HepG2 (cell line): Measurements from ENCODE around the gene RSKR. TPM values are rescaled to one million over a fixed set of nuclear protein-coding genes. Genes with fewer than 3 reads are reported as not detected.

Source experiments
- ATAC-seq: fragments of 200-7000 bp; cut with Tn5 transposase; 3 replicates; pipeline ENCODE4 v1.9.1; 2020; ENCODE audit warnings: mild to moderate bottlenecking, moderate library complexity
- BruUV-seq: library from RNA; stranded (reverse); fragments of 400-500 nt; replicated peaks from 2 replicates; lab custom pipeline; 2021; lab: Mats Ljungman, UMichigan
- CTCF ChIA-PET: fragments of 300-600 bp; formaldehyde crosslinking; extraction: SDS; loops from one replicate; lab custom pipeline; 2021; ENCODE audit warnings: low total read pairs, inconsistent platforms, low intra/inter-chr PET ratio; lab: Yijun Ruan, JAX
- POLR2A ChIA-PET: fragments of 350-600 bp; sonication (Branson Sonifier 250); formaldehyde crosslinking; loops from one replicate; lab custom pipeline; 2020; ENCODE audit warnings: antibody characterized with exemption, inconsistent platforms; lab: Yijun Ruan, JAX
- DNase-seq: peaks from one replicate; pipeline ENCODE4 v3.0.0-alpha.2; 2015; ENCODE audit warnings: low spot score
- FAIRE-seq: peaks from 3 replicates; lab custom pipeline; 2011; peaks lifted over from hg19 to GRCh38; lab: Jason Lieb, UNC
- H2AFZ ChIP-seq: one replicate; pipeline ENCODE4 v1.6.1; 2011; ENCODE audit warnings: low read length, inconsistent platforms
- H3K27ac ChIP-seq: fragments of 300-600 bp; 3 replicates; pipeline ENCODE4 v1.8.0; 2011; ENCODE audit warnings: mixed run types, mild to moderate bottlenecking, mixed read lengths, low read length, inconsistent platforms; ENCODE audit not compliant: insufficient read depth; ENCODE audit errors: extremely low read length
- H3K27me3 ChIP-seq, 2 experiments: fragments of 200-600 bp in 1 of 2; 2 replicates in 1 of 2; 3 replicates in 1 of 2; pipeline versions ENCODE4 v1.6.0 to v1.8.0; 2011; ENCODE audit warnings: low read length in 2 of 2, mild to moderate bottlenecking in 2 of 2, moderate library complexity in 2 of 2, inconsistent platforms in 1 of 2; ENCODE audit not compliant: insufficient read depth in 2 of 2, control insufficient read depth in 1 of 2
- H3K36me3 ChIP-seq, 2 experiments: fragments of 200-600 bp in 1 of 2; replicated peaks in 1 of 2; 2 replicates in 1 of 2; 3 replicates in 1 of 2; pipeline versions ENCODE4 v1.5.1 to v1.8.0; 2011; ENCODE audit warnings: low read length in 2 of 2, inconsistent platforms in 1 of 2; ENCODE audit not compliant: insufficient read depth in 2 of 2, control insufficient read depth in 1 of 2
- H3K4me1 ChIP-seq: 2 replicates; pipeline ENCODE4 v1.5.1; 2012; ENCODE audit warnings: low read length, inconsistent platforms; ENCODE audit not compliant: insufficient read depth
- H3K4me2 ChIP-seq: 2 replicates; pipeline ENCODE4 v1.6.0; 2011; ENCODE audit warnings: low read depth, low read length, inconsistent platforms
- H3K4me3 ChIP-seq, 3 experiments: fragments of 200-600 bp in 1 of 3; sonication (generic), shearing (Covaris generic) in 1 of 3; replicated peaks in 1 of 3; 2 replicates each; pipeline ENCODE4 v1.5.1; 2011 to 2016; ENCODE audit warnings: low read length in 3 of 3, inconsistent platforms in 2 of 3, low read depth in 2 of 3, mild to moderate bottlenecking in 2 of 3, control low read depth in 1 of 3, mixed read lengths in 1 of 3; ENCODE audit not compliant: insufficient read depth in 1 of 3
- H3K79me2 ChIP-seq: one replicate; pipeline ENCODE4 v1.6.1; 2011; ENCODE audit warnings: low read length, inconsistent platforms; ENCODE audit not compliant: insufficient read depth
- H3K9ac ChIP-seq: 2 replicates; pipeline ENCODE4 v1.6.0; 2011; ENCODE audit warnings: mild to moderate bottlenecking, low read depth, low read length, inconsistent platforms; ENCODE audit not compliant: insufficient read depth
- H3K9me3 ChIP-seq: 2 replicates; pipeline ENCODE4 v1.5.1; 2012; ENCODE audit warnings: mild to moderate bottlenecking, low read length
- H4K20me1 ChIP-seq: 2 replicates; pipeline ENCODE4 v1.6.0; 2011; ENCODE audit warnings: inconsistent platforms, mild to moderate bottlenecking, low read length, moderate library complexity; ENCODE audit not compliant: insufficient read depth
- EP300 ChIP-seq, 3 experiments: sonication (generic) in 1 of 3; formaldehyde crosslinking in 1 of 3; IDR thresholded peaks; 2 replicates each; pipeline versions ENCODE4 v1.5.1 to v1.6.1; 2011 to 2020; ENCODE audit warnings: low read depth in 2 of 3, low read length in 2 of 3, borderline replicate concordance in 1 of 3, improper control_type of control experiment in 1 of 3, mild to moderate bottlenecking in 1 of 3, missing genetic modification reagents in 1 of 3, moderate library complexity in 1 of 3
- IKZF1 ChIP-seq: fragments of 450-650 bp; IDR thresholded peaks from 2 replicates; pipeline ENCODE4 v1.7.1; 2016
- PRPF4 ChIP-seq: fragments of 200-400 bp; formaldehyde crosslinking; IDR thresholded peaks from 2 replicates; pipeline ENCODE4 v1.6.1; 2016; ENCODE audit warnings: low read length, low read depth; ENCODE audit not compliant: poor library complexity, severe bottlenecking
- SMAD1 ChIP-seq: sonication (generic); formaldehyde crosslinking; IDR thresholded peaks from 2 replicates; pipeline ENCODE4 v1.4.0; 2020; ENCODE audit warnings: missing genetic modification reagents, low read depth, mild to moderate bottlenecking, borderline replicate concordance
- SOX13 ChIP-seq, 3 experiments: fragments of 450-650 bp in 1 of 3; sonication (generic) in 1 of 3; formaldehyde crosslinking in 1 of 3; IDR thresholded peaks in 2 of 3; conservative IDR thresholded peaks in 1 of 3; 2 replicates each; pipeline versions ENCODE4 v1.5.0 to v1.6.1; 2016 to 2020; ENCODE audit warnings: antibody characterized with exemption in 1 of 3, mild to moderate bottlenecking in 1 of 3, missing compliant biosample characterization in 1 of 3, missing genetic modification reagents in 1 of 3, moderate library complexity in 1 of 3
- TERF1 ChIP-seq: sonication (generic); formaldehyde crosslinking; IDR thresholded peaks from 2 replicates; pipeline ENCODE4 v1.8.0; 2022; ENCODE audit warnings: mild to moderate bottlenecking, missing genetic modification reagents, moderate library complexity
- ZFYVE20 ChIP-seq: sonication (generic); formaldehyde crosslinking; IDR thresholded peaks from 2 replicates; pipeline ENCODE4 v1.8.0; 2023; ENCODE audit warnings: low read depth, mild to moderate bottlenecking, moderate library complexity, missing genetic modification reagents, borderline replicate concordance
- ZNF567 ChIP-seq: sonication (generic); formaldehyde crosslinking; IDR thresholded peaks from 2 replicates; pipeline ENCODE4 v1.8.1; 2023; ENCODE audit warnings: mild to moderate bottlenecking, missing genetic modification reagents, borderline replicate concordance
- ZNF652 ChIP-seq: IDR thresholded peaks from 2 replicates; pipeline ENCODE4 v1.6.1; 2016; ENCODE audit warnings: low read depth, borderline replicate concordance
- WGBS: methylation state at CpG from one replicate; pipeline ENCODE4 v1.1.6; 2017; ENCODE audit warnings: low lambda C conversion rate; 5-methylcytosine and 5-hydroxymethylcytosine counted together
- in situ Hi-C: cut with HindIII; loops from 2 replicates; pipeline ENCODE4 v1.10.0; 2017; ENCODE audit warnings: low pct_unique_long_range_greater_than_20kb; ENCODE audit not compliant: extremely low pct_ligation_motif_present
- intact Hi-C: fragments of 100-400 bp; cut with micrococcal nuclease; formaldehyde crosslinking; loops from one replicate; pipeline ENCODE4 v1.10.0; 2022; ENCODE audit not compliant: unreplicated experiment
- polyA plus RNA-seq, 8 experiments: library from polyadenylated mRNA; depleted of rRNA in 3 of 8; stranded (reverse) in 7 of 8; unstranded in 1 of 8; fragments of >200 nt; fragmentation: Illumina TruSeq in 4 of 8; extraction: Trizol in 4 of 8; gene quantifications; 2 replicates each; pipeline versions ENCODE4 v1.2.1 to v1.2.3, GENCODE V29; 2011 to 2016; ENCODE audit warnings: low read depth in 4 of 8, missing spikeins in 1 of 8, mixed read lengths in 1 of 8; ENCODE audit not compliant: insufficient read depth in 1 of 8
- total RNA-seq, 5 experiments: library from RNA; depleted of rRNA; stranded (reverse); fragments of >200 nt; fragmentation: Illumina TruSeq; extraction: Trizol; gene quantifications; 2 replicates each; pipeline ENCODE4 v1.2.3, GENCODE V29; 2016; ENCODE audit warnings: low read depth in 1 of 5
- TF ChIP-seq, protein P1 (sequence below): sonication (generic); formaldehyde crosslinking; IDR thresholded peaks from 2 replicates; pipeline ENCODE4 v1.4.0; 2020; ENCODE audit warnings: missing genetic modification reagents
- TF ChIP-seq, protein P2 (sequence below): sonication (generic); formaldehyde crosslinking; IDR thresholded peaks from 2 replicates; pipeline ENCODE4 v1.4.0; 2020; ENCODE audit warnings: missing genetic modification reagents, mild to moderate bottlenecking, borderline replicate concordance
- TF ChIP-seq, protein P3 (sequence below): sonication (generic); formaldehyde crosslinking; IDR thresholded peaks from 2 replicates; pipeline ENCODE4 v1.9.0; 2022; ENCODE audit warnings: missing genetic modification reagents, mild to moderate bottlenecking, borderline replicate concordance

RSKR gene
- total and polyA plus RNA-seq, 2 of the 13 experiments (the other 11 are each of a cell fraction or from before 2014, with no cell fraction given), result 5.0 to 10.4 TPM

- TF ChIP-seq, protein P1, sequence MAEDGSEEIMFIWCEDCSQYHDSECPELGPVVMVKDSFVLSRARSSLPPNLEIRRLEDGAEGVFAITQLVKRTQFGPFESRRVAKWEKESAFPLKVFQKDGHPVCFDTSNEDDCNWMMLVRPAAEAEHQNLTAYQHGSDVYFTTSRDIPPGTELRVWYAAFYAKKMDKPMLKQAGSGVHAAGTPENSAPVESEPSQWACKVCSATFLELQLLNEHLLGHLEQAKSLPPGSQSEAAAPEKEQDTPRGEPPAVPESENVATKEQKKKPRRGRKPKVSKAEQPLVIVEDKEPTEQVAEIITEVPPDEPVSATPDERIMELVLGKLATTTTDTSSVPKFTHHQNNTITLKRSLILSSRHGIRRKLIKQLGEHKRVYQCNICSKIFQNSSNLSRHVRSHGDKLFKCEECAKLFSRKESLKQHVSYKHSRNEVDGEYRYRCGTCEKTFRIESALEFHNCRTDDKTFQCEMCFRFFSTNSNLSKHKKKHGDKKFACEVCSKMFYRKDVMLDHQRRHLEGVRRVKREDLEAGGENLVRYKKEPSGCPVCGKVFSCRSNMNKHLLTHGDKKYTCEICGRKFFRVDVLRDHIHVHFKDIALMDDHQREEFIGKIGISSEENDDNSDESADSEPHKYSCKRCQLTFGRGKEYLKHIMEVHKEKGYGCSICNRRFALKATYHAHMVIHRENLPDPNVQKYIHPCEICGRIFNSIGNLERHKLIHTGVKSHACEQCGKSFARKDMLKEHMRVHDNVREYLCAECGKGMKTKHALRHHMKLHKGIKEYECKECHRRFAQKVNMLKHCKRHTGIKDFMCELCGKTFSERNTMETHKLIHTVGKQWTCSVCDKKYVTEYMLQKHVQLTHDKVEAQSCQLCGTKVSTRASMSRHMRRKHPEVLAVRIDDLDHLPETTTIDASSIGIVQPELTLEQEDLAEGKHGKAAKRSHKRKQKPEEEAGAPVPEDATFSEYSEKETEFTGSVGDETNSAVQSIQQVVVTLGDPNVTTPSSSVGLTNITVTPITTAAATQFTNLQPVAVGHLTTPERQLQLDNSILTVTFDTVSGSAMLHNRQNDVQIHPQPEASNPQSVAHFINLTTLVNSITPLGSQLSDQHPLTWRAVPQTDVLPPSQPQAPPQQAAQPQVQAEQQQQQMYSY (CRISPR knock-in tag), result no peak
- TF ChIP-seq ZNF652 (CRISPR knock-in tag) (no peak), TERF1 (CRISPR knock-in tag) (no peak), ZFYVE20 (CRISPR knock-in tag) (no peak), SMAD1 (CRISPR knock-in tag) (no peak), ZNF567 (CRISPR knock-in tag) (no peak)
Observed at GRCh38 chr17:28584434-28584833, 29.6 kb downstream of the RSKR start (continued).

- Histone ChIP-seq H4K20me1 (no peaks in the 10 kb centered on the region), H3K36me3 (peaks cover 48 to 84% of the 10 kb centered on the region in 2 experiments), H3K27me3 (no peaks in the 10 kb centered on the region), H3K9me3 (no peaks in the 10 kb centered on the region), H3K27ac (no peak overlapping the region), H2AFZ (no peak overlapping the region), H3K4me3 (no peak overlapping the region), H3K9ac (no peak overlapping the region), H3K79me2 (no peaks in the 10 kb centered on the region), H3K4me2 (no peak overlapping the region), H3K4me1 (peaks cover 2% of the 10 kb centered on the region)
- FAIRE-seq (no peak), DNase-seq (no peak), ATAC-seq (no peak)
- ChIA-PET CTCF (no interaction called here), POLR2A (no interaction called here)
- intact Hi-C loops (no loop called here), in situ Hi-C loops (no loop called here)
- no TSS peak for BruUV-seq
- 93% methylated on average over 2 of the region's 2 CpGs for WGBS
- TF ChIP-seq IKZF1 (no peak), EP300 (IDR thresholded peaks at IDR 0.05; ENCODE audit: low read depth in 2 of 2, low read length in 2 of 2) (no peak), EP300 (CRISPR knock-in tag; IDR thresholded peaks at IDR 0.05; ENCODE audit: borderline replicate concordance) (no peak), SOX13 (IDR thresholded peaks at IDR 0.05) (no peak), SOX13 (CRISPR knock-in tag; conservative IDR thresholded peaks at IDR 0.05 in 1 of 2, IDR thresholded peaks at IDR 0.05 in 1 of 2) (no peak), PRPF4 (no peak)
- TF ChIP-seq, protein P2, sequence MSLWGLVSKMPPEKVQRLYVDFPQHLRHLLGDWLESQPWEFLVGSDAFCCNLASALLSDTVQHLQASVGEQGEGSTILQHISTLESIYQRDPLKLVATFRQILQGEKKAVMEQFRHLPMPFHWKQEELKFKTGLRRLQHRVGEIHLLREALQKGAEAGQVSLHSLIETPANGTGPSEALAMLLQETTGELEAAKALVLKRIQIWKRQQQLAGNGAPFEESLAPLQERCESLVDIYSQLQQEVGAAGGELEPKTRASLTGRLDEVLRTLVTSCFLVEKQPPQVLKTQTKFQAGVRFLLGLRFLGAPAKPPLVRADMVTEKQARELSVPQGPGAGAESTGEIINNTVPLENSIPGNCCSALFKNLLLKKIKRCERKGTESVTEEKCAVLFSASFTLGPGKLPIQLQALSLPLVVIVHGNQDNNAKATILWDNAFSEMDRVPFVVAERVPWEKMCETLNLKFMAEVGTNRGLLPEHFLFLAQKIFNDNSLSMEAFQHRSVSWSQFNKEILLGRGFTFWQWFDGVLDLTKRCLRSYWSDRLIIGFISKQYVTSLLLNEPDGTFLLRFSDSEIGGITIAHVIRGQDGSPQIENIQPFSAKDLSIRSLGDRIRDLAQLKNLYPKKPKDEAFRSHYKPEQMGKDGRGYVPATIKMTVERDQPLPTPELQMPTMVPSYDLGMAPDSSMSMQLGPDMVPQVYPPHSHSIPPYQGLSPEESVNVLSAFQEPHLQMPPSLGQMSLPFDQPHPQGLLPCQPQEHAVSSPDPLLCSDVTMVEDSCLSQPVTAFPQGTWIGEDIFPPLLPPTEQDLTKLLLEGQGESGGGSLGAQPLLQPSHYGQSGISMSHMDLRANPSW (CRISPR knock-in tag), result no peak
- TF ChIP-seq, protein P3, sequence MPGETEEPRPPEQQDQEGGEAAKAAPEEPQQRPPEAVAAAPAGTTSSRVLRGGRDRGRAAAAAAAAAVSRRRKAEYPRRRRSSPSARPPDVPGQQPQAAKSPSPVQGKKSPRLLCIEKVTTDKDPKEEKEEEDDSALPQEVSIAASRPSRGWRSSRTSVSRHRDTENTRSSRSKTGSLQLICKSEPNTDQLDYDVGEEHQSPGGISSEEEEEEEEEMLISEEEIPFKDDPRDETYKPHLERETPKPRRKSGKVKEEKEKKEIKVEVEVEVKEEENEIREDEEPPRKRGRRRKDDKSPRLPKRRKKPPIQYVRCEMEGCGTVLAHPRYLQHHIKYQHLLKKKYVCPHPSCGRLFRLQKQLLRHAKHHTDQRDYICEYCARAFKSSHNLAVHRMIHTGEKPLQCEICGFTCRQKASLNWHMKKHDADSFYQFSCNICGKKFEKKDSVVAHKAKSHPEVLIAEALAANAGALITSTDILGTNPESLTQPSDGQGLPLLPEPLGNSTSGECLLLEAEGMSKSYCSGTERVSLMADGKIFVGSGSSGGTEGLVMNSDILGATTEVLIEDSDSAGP (CRISPR knock-in tag), result no peak
Observed at GRCh38 chr17:28582513-28582912, 31.5 kb downstream of the RSKR start.
